Kidney epithelial cell (primary cell): Measurements from ENCODE around the gene KCNIP4. TPM values are rescaled to one million over a fixed set of nuclear protein-coding genes. Genes with fewer than 3 reads are reported as not detected.

Source experiments
- DNase-seq: peaks from one replicate; pipeline ENCODE4 v3.0.0-alpha.2; 2010; ENCODE audit warnings: low read depth
- H3K27me3 ChIP-seq: 2 replicates; pipeline ENCODE4 v1.6.0; 2011; ENCODE audit warnings: low read length; ENCODE audit not compliant: control insufficient read depth, insufficient read depth
- H3K36me3 ChIP-seq: 2 replicates; pipeline ENCODE4 v1.5.1; 2011; ENCODE audit warnings: low read length; ENCODE audit not compliant: control insufficient read depth, insufficient read depth
- H3K4me3 ChIP-seq: 2 replicates; pipeline ENCODE4 v1.5.1; 2011; ENCODE audit warnings: low read depth, mild to moderate bottlenecking, control low read depth, low read length
- CTCF ChIP-seq: IDR thresholded peaks from 2 replicates; pipeline ENCODE4 v1.5.1; 2011; ENCODE audit warnings: mild to moderate bottlenecking, moderate library complexity, low read length, control low read depth, inconsistent platforms; ENCODE audit not compliant: insufficient read depth, poor library complexity, severe bottlenecking
- total RNA-seq: library from RNA; depleted of rRNA; stranded (reverse); fragments of >200 nt; gene quantifications from 2 replicates; pipeline ENCODE4 v1.2.3, GENCODE V29; 2015

KCNIP4 gene
- total RNA-seq, 1 donor from 2014 or later: 5.5 TPM

- DNase-seq: no peak
- Histone ChIP-seq H3K27me3 (no peaks in the 10 kb centered on the region), H3K36me3 (no peaks in the 10 kb centered on the region), H3K4me3 (no peak overlapping the region)
- no peak for TF ChIP-seq CTCF
Measured at GRCh38 chr4:21835712-21836111, 112.9 kb downstream of the KCNIP4 start.

- H3K27me3 ChIP-seq: no peaks in the 10 kb centered on the region
- H3K36me3 ChIP-seq: no peaks in the 10 kb centered on the region
- no peak for DNase-seq
- TF ChIP-seq CTCF: no peak
- no peak overlapping the region for H3K4me3 ChIP-seq
Measured at GRCh38 chr4:21830272-21830671, 118.3 kb downstream of the KCNIP4 start.

- Histone ChIP-seq H3K4me3 (no peak overlapping the region), H3K27me3 (no peaks in the 10 kb centered on the region), H3K36me3 (no peaks in the 10 kb centered on the region)
- no peak for DNase-seq
- TF ChIP-seq CTCF: no peak
Measured at GRCh38 chr4:21827575-21827974, 121.0 kb downstream of the KCNIP4 start.

GRCh38 chr4:21826071-21826470 lies 122.5 kb downstream of the KCNIP4 start:
- Histone ChIP-seq H3K4me3 (no peak overlapping the region), H3K36me3 (no peaks in the 10 kb centered on the region), H3K27me3 (no peaks in the 10 kb centered on the region)
- DNase-seq: no peak
- no peak for TF ChIP-seq CTCF

GRCh38 chr4:21819086-21819485 lies 129.5 kb downstream of the KCNIP4 start:
- no peak overlapping the region for H3K4me3 ChIP-seq
- no peak for DNase-seq
- H3K36me3 ChIP-seq: no peaks in the 10 kb centered on the region
- H3K27me3 ChIP-seq: no peaks in the 10 kb centered on the region
- no peak for TF ChIP-seq CTCF

- no peak for DNase-seq
- no peak overlapping the region for H3K4me3 ChIP-seq
- H3K27me3 ChIP-seq: no peaks in the 10 kb centered on the region
- no peak for TF ChIP-seq CTCF
- no peaks in the 10 kb centered on the region for H3K36me3 ChIP-seq
Measured at GRCh38 chr4:21815651-21816377, 132.8 kb downstream of the KCNIP4 start.
